Ammon's horn (tissue), 1 donor: ENCODE measurements around the gene RAB5A.
A peak's percentile ranks its signal among the peaks of the same experiment; 100 is the strongest.
"Not testable (repeated sequence)": the region's sequence is repeated elsewhere in the genome, so short reads cannot be mapped to it uniquely, and the experiment has no call there.

ENCODE experiments used
- DNase-seq: peaks from one replicate; pipeline ENCODE4 v3.0.0-alpha.2; 2016; ENCODE audit warnings: low spot score

RAB5A gene, protein sequence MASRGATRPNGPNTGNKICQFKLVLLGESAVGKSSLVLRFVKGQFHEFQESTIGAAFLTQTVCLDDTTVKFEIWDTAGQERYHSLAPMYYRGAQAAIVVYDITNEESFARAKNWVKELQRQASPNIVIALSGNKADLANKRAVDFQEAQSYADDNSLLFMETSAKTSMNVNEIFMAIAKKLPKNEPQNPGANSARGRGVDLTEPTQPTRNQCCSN

DNA sequence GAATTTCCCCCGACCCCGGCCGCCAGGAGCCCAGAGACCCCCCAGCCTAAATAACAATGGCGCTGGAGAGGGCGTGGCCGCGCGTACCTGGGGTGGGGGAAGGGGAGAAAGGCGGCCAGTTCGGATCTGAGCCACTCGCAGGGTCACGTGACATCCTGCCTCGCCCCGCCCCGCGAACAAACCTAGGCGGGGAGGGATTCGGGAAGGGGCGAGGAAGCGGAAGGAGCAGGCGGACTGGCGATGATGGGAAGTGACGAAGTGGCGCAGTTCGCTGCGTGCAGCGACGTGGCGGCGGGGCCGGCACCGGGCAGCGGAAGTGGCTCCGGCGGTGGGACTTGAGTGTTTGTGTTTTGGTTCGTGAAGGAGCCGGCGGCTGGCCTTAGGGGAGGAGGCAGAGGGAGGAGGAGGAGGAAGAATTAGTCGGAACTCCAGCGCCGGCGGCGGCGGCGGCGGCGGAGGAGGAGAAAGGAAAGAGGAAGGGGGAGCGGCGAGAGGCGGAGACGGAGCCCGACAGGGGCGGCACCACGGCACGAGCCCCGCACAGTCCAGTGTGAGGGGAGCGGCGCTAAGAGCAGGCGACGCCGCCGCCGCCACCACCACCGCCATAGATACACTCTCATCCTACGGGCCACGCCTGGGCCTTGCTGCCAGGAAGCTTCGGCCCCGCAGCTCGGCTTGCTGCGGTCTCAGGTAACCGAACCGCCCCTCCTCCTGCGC, at the start of gene RAB5A:
TSS of gene RAB5A (plus strand) at position 266 of the 717 bp plus-strand sequence. CDS start 3,802 bp downstream, outside the sequence.
- peak; percentile 99 for DNase-seq

DNA sequence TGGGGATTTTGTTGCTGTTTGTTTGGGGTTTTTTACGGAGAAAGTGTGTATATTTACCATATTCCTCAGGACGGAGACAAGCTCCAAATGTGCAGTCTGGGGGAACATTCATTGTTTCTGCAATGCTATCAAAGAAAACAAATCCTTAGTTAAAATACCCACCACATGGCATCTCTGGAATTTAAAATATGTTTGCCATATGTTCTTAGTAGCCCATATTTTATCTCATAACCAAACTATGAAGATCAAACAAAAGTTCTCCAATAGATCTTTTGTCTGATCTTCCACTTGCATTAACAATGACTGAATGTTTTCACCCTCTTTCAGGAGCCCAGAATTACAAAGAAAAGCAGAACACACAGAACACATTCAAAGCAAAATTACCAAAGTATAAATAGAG, 48.2 kb upstream of the RAB5A start:
- DNase-seq = no peak

DNA sequence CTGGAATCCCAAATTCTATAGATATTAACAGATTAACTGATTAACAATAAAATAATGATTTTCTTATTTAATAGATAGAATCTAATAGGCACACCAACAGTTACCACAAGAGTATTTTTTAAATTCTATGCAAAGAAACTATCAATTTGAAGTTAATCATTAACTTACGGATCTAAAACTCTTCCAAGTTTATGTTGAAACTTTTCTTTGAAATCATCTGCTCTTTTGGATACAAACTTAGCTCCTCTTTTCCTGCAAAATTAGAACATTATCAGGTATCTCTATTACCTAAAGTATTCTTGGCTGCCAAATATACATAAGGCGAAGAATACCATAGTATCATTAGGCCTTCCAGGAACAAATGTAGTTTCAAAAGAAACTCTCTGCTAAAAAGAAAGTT, 47.6 kb upstream of the RAB5A start:
- no peak for DNase-seq

DNA sequence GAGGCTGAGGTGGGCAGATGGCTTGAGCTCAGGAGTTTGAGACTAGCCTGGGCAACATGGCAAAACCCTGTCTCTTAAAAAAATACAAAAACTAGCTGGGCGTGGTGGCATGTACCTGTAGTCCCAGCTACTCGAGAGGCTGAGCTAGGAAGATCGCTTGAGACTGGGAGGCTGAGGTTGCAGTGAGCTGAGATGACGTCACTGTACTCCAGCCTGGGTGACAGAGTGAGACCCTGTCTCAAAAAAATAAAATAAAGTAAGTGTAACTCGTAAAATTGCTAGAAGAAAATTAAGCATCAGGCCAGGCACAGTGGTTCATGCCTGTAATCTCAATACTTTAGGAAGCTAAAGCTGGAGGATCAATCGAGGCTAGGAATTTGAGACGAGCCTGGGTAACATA, 47.1 kb upstream of the RAB5A start:
- DNase-seq = not testable (repeated sequence)

DNA sequence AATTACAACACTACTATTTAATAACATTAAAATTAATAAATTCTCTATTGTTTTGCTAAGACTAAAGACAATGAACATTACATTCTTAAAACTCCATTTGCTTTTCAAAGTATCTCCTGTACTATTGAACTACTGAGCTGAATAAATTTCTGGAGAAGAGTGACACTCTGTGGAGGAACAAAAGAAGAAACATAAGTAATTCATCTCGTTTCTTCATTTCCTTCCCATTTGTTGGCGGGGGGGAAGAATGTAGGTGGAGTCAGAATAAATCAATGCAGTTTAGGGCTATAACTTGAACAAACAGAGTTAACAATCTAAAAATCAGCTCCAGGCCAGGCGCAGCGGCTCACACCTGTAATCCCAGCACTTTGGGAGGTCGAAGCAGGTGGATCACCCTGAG, 45.6 kb upstream of the RAB5A start:
- no peak for DNase-seq

DNA sequence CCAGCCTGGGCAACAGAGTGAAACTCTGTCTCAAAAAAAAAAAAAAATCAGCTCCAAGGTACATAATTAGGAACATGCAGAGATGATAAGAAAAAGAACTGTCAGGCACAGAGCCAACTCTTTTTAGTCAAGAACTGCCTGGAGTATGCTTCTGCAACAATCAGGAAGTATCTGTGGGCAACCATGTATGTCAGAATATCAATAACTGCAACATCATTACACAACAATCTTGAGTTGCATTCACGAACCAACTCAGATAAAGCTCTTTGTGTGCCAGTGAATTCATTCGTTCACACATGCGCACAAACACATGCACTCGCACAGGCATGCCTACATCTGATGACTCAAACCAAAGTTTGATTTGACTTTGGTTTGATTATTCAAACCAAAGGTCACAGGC, 45.0 kb upstream of the RAB5A start:
- no peak for DNase-seq

DNA sequence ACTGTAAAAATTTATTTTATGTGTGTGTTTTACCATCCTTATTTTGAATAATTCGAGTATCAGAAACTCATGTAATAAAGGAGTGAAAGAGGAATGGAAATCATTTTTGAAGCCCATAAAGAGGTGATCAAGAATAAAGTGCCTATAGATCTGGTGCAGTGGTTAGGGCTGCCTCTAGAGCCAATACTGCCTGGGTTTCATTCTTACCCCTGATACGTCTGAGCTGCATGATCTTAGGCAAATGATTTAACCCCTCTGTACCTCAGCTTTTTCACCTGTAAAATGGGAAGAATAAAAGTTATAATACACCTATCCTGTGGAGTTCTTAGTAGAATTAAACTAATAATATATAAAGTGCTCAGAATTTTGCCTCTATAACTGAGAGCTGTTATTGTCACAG, 43.2 kb upstream of the RAB5A start:
- DNase-seq = no peak

DNA sequence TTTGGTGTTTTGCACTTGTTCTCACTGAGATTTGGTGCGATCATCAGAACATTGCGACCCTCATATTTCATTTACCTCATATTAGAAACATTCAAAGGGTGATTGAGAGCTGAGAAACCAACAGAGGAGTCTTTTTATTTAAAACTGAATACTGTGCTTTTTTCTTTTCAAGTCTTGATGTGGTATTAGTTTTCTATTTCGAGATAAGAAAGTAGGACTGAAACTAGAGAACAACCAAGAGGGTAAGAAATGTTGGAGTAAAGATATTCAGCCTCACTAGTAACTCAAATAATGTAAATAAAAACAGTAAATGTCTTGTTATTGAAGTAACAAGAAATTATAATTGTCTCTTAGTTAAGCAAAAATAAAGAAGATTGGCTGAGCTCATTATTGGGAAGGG, 39.4 kb upstream of the RAB5A start:
- no peak for DNase-seq

DNA sequence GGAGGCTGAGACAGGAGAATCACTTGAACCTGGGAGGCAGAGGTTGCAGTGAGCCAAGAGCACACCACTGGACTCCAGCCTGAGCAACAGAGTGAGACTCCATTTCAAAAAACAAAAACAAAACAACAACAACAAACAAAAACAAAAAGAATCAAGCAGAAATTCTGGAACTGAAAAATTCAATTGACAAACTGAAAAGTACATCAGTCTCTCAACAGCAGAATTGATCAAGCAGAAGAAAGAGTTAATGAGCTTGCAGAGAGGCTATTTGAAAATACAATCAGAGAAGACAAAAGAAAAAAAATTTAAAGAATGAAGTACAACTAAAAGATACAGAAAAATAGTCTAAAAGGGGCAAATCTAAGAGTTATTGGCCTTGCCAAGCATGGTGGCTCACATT, 35.4 kb upstream of the RAB5A start:
- DNase-seq = no peak

DNA sequence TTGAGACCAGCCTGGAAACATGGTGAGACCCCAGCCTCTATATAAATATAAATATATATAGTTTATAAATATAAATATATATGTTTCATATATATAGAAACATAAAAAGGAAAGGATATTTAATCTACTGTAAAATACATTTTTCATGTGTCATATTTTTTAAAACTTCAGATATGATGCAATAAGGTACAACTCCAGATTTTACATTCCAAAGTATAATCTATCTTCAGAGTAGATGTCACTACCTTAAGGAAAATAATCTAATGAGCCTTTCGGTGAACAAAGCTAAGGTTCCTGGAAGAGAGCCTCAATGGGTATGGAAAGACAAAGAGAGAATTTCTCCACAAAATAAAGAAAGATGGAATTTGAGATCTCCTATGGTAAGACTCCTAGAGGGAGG, 29.7 kb upstream of the RAB5A start:
- DNase-seq = no peak

DNA sequence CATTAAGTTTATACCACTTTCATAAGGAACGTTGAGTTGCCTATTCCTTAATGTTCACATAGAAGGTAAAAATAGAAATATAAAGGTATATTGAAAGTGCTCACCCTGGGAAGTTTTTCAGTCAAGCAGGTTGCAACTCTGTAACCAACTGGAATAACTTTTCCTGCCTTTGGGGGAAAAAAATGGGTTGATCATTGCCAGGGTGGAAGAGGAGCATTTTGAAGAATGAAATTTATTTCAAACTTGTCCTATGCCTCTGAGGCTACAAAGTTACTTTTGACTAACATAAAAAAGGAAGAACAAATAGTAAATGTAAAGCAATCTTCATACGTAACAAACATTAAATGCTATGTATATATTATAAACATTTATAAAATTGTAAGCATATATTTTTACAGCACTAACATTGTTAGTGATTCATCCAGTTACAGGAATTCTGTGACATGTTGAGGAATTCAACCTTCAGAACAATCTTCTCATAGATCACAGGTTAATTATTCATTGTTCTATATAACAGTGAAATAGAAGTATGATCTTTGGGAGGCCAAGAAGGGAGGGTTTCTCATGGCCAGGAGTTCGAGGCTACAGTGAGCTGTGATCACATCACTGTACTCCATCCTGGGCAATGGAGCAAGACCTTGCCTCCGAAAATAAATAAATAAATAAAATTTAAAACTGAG, 26.4 kb upstream of the RAB5A start:
- DNase-seq = no peak

DNA sequence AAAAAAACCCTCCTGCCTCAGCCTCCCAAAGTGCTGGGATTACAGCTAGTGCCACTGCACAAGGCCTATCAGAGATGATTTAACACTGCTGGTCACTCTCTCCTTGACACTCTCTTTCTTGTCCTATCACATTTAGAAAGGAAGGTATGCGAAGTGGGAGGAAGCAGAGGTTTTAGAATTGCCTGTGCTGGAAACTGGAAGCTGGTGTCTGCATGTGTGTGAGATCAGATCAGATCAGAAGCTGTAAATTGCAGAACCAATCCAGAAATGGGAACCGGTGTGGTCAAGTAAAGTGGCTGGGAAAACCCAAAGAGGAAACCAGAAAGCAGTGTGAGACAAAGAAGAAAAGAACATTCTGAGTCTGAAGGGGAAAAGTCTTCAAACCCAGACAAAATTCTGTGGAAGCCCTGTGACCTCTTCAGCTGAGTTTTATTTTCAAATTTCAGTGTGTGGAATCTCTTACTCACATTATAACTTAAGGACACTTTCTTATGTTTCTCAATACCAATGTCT, 15.7 kb upstream of the RAB5A start:
- DNase-seq = peak; percentile 54

DNA sequence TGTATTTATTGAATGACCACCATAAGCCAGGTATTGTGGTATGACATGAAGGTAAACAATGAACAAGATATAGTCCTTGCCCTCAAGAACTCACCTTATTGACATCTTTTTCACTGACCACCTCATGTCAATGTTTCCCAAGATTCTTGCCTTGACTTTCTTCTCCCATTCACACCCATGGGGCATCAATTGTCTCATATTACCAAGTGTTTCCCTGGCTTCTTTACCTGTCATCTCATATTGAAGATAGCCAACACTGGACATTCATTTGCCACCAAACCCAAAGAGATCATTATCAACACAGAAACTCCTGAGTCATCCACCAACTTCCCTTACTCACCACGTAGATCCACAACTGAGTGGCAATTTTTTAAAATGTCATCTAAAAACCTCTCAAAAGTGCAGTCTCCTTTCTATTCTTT, 15.1 kb upstream of the RAB5A start:
- no peak for DNase-seq

DNA sequence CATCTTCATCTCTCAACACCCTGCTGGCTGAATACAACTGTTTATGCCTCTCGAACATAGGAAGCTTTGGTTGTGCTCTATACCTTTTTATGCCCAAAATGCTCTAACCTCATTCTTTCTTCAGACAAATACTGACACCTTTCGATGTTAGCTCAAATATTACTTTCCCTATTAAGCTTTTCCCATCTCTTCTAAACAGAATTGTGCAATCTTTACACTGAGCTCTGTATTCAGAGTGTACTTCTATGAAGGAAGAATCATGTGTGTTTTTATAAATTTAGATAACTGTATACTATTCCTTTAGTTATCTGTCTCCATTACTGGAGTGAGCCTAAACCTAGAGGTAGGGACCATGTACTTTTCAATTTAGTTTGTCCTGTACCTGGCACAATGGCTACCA, 14.5 kb upstream of the RAB5A start:
- no peak for DNase-seq

DNA sequence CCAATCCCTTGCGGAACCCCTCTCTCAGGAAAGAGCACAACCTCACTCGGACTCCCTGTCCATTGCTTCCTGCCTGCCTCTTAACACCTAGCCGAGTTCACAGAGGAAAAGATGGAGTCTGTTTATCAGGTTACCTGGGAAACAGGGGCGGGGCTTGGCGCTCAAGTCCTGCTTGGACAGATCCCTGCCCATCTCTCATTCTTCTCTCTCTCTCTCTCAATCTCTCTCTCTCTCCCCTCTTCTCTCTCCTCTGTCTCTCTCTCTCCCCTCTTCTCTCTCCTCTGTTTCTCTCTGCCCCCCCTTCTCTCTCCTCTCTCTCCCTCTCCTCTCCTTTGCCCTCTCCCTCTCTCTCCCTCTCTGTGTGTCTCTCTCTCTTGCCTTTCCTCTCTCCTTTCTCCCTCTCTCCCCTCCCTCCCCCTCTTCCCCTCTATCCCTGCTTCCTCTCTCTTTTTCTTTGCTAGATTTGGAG, 12.8 kb upstream of the RAB5A start, which contains the start of gene EFHB:
TSS of gene EFHB (minus strand) at position 120 of the 469 bp plus-strand sequence. CDS start 199 bp downstream, outside the sequence.
- DNase-seq = no peak

DNA sequence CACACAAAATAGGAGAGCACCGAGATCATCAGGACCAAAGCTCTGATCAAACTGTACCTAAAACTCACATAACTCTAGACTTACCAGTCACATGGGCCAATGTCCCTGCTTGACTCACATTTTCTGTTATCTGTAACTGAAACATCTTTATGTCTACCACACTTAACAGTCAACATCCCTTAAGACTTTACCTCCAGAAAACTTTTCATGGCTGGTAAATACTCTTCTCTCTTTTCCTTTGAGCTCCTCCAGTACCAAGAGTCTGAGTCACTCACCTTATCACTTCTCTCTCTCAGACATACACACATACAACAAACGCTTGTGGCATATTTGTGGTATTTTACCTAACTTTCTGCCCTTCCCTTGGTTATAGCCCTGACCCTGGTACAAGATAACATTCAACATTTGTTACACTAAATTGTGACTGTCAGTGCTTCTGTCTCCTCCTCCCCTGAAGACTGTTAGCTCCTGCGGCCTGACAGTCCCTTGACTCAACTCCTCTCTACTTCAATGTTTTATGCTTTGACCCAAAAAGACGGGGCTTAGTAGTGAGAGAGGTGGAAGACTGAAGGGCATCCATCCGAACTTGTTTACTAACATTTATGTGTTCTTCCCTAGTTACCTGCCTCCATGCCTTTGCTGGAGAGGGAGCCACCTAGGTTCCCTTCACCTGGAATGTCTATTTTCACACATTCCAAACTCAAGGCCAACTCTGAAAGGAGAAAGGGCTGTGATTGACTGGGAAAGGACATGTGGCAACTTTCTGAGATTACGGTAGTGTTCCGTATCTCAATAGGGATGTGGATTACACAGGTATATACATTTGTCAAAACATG, 9.2 kb upstream of the RAB5A start:
- DNase-seq = no peak

DNA sequence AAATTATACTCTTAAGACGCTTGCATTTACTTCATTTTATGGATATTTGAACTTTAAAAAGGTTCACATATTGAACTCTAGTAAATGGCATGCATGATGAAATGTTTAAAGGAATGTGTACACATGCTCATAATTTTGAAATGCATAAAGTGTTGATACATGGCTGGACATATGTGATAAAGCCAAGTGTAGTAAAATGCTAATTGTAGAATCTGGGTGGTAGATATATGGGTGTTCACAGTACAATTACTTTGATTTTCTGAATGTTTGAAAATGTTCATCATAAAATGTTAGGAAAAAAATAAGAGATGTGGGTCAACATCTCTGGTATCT, 8.6 kb upstream of the RAB5A start:
- no peak for DNase-seq

DNA sequence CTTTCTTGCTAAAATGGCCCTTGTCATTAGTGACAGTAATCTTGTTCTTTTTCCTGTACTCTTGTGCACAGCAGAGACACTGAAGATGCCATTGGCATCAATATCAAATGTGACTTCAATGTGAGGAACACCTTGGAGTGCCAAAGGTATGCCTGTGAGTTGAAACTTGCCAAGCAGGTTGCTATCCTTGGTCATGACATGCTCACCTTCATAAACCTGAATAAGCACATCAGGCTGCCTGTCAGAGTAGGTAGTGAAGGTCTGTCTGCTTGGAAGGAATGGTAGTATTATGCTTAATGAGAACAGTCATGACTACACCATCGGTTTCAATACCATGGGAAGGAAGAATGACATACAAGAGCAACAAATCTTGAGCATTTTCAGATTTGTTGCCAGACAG, 6.3 kb upstream of the RAB5A start:
- no peak for DNase-seq

DNA sequence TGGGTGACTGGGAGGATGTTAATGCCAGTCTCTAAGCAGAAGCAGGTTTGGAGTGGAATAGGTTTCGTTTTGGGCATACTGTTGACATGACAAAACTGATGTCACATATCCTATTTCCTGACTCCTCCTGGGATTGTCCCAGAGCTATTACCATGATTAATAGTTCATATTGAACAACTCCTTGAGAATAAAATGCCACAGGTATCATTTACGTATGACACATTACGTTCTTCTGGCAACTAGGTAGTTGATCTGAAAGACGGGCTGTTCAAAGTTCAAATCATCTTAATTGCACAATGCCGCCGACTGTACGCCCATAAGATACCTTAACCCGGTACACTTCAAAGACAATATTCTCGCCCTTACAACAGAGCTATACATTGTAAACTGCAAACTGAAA, 1.4 kb upstream of the RAB5A start:
- no peak for DNase-seq

DNA sequence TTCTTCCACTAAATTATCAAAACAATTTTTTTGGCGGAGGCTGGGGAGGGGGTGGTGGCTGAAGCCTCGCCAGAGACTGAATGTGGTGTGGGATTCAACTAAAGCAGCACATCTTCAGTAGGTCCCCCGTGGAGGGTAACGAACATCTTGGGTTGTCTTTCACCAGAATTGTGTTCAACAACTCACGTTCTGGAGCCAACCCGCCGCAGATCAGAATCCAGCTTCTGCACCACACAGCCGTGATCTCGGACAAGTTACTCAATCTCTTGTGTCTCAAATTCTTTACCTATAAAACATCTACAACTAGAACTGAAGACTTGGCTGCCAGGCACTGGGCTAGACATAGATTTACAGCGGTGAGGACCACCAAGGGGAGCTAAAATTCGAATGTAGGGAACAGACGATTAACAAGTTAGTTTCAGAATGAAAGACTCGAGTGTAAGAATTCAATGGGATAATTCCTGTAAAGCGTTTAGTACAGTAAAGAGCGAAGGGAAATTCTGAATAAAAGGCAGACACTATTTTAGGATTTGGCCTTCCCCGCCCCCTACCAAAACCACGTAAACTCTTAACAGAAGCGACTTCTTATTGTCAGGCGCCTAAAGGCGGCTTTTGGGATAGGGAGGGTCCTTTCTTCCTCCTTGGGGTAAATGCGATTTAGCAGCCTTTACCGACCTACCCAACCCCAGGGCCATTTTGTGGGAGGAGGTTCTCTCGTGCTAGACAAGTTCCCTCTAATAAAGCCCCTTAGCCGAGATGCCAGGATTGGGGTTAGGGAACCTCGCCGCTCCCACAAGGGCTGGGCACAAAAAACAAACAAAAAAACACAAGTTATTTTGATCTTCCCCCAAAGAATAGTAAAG, 697 bp upstream of the RAB5A start:
- DNase-seq = peak; percentile 5
